SKM-1 (cell line): Measurements from ENCODE around the gene PLOD1.
"Not testable (repeated sequence)": the region's sequence is repeated elsewhere in the genome, so short reads cannot be mapped to it uniquely, and the experiment has no call there.

ENCODE experiments used
- DNase-seq: peaks from one replicate; lab custom pipeline; 2025; ENCODE audit not compliant: unreplicated experiment; lab: John Stamatoyannopoulos, UW

Gene PLOD1

GRCh38 chr1:12005488-12006166, 71.1 kb downstream of the PLOD1 start:
- no peak for DNase-seq

- DNase-seq: no peak
These were observed 71.8 kb downstream of the PLOD1 start for GRCh38 chr1:12006167-12006921.

GRCh38 chr1:12007204-12007603, 72.7 kb downstream of the PLOD1 start:
- no peak for DNase-seq

GRCh38 chr1:12008355-12008754, 73.8 kb downstream of the PLOD1 start:
- DNase-seq: not testable (repeated sequence)

- DNase-seq: no peak
These were observed 74.9 kb downstream of the PLOD1 start for GRCh38 chr1:12009318-12009947.

- DNase-seq: no peak
These were observed 76.4 kb downstream of the PLOD1 start for GRCh38 chr1:12010746-12011570.

GRCh38 chr1:12011998-12012397, 77.5 kb downstream of the PLOD1 start:
- no peak for DNase-seq

GRCh38 chr1:12012560-12013316, 78.2 kb downstream of the PLOD1 start:
- no peak for DNase-seq

- DNase-seq: no peak
These were observed 79.8 kb downstream of the PLOD1 start for GRCh38 chr1:12014141-12014991.

GRCh38 chr1:12015001-12015491, 80.5 kb downstream of the PLOD1 start:
- DNase-seq: no peak

- no peak for DNase-seq
These were observed 81.0 kb downstream of the PLOD1 start for GRCh38 chr1:12015499-12015898.

GRCh38 chr1:12016182-12016581, 81.7 kb downstream of the PLOD1 start:
- DNase-seq: no peak

GRCh38 chr1:12019858-12020509, 85.5 kb downstream of the PLOD1 start:
- peak; percentile 66 for DNase-seq

GRCh38 chr1:12021616-12022015, 87.1 kb downstream of the PLOD1 start:
- DNase-seq: no peak

- DNase-seq: no peak
These were observed 87.5 kb downstream of the PLOD1 start for GRCh38 chr1:12022036-12022435.
